Body of pancreas (tissue), 4 donors: ENCODE results near the gene PSMD11.

Experiments used
- POLR2A ChIP-seq, 3 donors: fragments of 450-650 bp; IDR thresholded peaks; one replicate each; pipeline ENCODE4 v1.6.1; 2016; ENCODE audit warnings: antibody characterized with exemption in 3 of 3, mild to moderate bottlenecking in 2 of 3
- TF ChIP-seq, protein P1 (sequence below), 7 experiments: fragments of 450-650 bp in 4 of 7; fragments of 200-600 bp in 3 of 7; sonication (generic) in 3 of 7; IDR thresholded peaks; one replicate each; pipeline ENCODE4 v1.5.1; 2016 to 2019; ENCODE audit warnings: antibody characterized with exemption in 7 of 7

DNA sequence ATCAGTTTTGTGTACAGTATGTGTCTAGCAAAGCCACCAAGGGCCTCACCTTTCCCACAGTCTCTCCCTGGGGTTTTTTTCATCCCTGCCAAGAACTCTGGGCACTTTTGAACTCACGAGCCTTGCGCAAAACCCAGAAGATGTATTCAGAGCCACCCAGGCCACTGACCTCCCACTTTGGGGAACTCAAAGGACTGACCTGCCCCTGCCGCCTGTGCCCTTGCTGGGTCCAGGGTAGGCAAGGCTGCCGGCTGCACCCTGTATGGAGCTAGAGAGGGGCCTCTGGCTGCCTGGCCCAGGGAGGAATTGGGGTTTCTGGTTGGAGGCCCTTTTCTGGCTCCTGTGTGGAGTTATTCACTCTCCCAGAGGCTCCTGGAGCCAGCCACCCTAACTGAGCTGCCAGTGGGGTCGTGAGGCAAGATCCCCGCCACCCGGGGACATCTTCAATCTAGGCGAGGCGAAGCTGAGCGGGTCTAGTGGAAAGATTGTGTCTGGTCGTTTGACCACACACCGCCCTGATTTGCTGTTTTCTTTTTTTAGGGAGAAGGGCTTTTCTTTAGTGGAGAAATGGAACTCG lies 44.4 kb downstream of the PSMD11 start:
- TF ChIP-seq, protein P1, sequence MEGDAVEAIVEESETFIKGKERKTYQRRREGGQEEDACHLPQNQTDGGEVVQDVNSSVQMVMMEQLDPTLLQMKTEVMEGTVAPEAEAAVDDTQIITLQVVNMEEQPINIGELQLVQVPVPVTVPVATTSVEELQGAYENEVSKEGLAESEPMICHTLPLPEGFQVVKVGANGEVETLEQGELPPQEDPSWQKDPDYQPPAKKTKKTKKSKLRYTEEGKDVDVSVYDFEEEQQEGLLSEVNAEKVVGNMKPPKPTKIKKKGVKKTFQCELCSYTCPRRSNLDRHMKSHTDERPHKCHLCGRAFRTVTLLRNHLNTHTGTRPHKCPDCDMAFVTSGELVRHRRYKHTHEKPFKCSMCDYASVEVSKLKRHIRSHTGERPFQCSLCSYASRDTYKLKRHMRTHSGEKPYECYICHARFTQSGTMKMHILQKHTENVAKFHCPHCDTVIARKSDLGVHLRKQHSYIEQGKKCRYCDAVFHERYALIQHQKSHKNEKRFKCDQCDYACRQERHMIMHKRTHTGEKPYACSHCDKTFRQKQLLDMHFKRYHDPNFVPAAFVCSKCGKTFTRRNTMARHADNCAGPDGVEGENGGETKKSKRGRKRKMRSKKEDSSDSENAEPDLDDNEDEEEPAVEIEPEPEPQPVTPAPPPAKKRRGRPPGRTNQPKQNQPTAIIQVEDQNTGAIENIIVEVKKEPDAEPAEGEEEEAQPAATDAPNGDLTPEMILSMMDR (IDR thresholded peaks at IDR 0.05), result no peak
- no peak for TF ChIP-seq POLR2A (IDR thresholded peaks at IDR 0.05)
